GM21723 (cell line): Measurements from ENCODE around the gene MEG3.
A peak's percentile ranks its signal among the peaks of the same experiment; 100 is the strongest.

Experiments
- ATAC-seq: cut with Tn5 transposase; IDR thresholded peaks from one replicate; pipeline ENCODE4 v1.9.1; 2021; ENCODE audit warnings: mild to moderate bottlenecking, moderate library complexity; ENCODE audit not compliant: unreplicated experiment

Gene MEG3

GRCh38 chr14:100844421-100844820 is 18.5 kb downstream of the MEG3 start:
- no peak for ATAC-seq

DNA sequence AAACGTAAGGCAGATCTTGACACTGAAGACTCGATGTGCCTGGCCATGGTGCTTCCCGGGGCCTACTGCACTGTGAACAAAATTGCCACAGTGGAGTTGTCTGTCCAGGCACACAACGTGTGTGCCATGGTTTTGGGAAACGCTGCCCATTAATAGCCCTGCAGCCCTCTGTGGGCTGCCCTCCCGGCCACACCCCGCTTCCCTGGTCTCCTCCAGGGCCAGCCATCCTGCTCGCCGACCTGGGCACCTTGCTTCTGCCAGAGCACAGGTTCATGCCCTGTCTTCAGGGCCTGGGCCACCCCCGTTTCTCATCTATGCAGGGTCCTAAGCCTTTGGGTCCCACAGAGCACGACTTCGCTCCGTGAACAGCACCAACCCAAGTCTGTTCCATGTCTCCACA is 18.9 kb downstream of the MEG3 start:
- no peak for ATAC-seq

GRCh38 chr14:100845341-100845740 is 19.4 kb downstream of the MEG3 start:
- ATAC-seq, result no peak

- no peak for ATAC-seq
Measured at GRCh38 chr14:100846309-100846859, 20.5 kb downstream of the MEG3 start.

DNA sequence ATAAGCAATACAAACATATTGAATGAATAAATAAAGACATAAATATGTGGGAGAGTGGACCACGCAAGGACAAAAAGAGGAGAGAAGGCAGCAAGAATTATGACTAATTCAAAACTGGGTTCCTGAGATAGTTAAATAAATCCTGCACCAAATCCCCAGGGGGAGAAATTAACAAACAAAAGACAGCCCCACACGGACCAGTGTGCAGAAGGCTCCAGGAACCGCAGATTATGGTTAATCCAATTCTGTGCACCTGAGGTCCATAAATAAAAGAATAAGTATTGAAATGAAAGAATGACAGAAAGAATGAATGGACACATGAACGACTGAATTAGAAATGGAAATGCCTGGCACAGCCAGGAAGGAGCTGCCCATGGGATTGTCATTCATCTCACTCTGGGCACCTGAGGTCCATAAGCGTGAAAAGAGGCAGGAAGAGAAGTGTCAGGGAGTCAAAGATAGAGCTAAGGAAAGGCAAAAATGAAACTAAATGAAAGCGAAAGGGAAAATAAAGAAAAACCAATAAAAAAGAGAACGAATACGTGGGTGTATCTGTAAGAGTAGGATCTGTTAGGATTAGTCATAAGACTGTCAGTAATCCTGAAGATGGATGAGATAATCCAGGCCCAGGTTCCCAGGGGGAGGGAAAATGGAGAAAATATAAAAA is 23.3 kb downstream of the MEG3 start:
- no peak for ATAC-seq

DNA sequence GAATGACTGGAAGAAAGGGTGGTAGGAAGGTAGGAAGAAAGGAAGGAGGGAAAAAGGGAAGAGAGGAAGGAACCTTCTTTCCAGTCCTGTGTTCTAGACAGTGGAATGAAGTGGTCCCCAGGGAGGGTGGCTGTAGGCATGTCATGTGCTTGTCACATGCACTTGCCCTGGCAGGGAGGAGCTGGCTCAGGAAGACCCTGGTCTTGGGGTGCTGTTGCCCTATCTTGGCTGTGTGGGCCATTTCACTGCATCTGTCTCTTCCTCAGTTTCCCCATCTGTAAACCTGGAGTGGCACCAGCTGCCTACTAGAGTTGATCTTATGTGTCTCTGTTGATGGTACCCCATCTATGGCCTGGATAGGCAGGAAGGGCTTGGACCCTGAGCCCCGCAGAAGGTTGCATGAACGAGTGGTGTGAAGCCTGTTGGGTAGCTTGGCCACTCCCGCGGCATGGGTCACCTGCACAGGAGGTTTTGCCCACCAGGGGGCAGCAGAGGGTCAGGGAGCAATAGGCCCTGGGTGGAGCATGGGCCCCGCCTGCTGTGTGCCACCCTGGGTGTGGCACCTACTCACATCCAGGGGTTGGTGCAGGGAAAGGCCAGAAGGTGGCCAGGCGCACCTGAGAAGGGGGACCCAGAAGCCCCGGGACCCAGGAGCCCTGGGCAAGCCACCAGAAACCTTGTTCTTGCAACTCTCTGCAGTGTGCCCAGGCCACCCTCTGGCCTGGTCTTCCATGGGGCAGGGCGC is 25.1 kb downstream of the MEG3 start:
- ATAC-seq, result peak; percentile 72

DNA sequence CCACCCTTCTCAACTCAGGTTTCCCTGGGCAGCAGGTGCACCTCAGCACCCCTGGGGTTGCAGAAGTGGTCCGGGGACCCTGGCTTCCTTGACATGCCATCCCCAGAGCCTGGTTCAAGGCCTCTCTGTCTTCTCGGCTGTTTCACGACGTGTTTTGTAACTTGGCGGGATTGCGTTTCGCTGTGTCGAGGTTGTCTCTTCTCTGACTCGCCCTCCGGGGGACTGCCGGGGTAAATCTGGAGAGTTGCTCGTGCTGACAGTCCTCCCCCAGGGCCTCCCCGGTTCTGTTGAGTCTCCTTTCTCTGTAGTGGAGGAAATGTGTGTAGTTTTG is 25.6 kb downstream of the MEG3 start:
- ATAC-seq, result no peak

DNA sequence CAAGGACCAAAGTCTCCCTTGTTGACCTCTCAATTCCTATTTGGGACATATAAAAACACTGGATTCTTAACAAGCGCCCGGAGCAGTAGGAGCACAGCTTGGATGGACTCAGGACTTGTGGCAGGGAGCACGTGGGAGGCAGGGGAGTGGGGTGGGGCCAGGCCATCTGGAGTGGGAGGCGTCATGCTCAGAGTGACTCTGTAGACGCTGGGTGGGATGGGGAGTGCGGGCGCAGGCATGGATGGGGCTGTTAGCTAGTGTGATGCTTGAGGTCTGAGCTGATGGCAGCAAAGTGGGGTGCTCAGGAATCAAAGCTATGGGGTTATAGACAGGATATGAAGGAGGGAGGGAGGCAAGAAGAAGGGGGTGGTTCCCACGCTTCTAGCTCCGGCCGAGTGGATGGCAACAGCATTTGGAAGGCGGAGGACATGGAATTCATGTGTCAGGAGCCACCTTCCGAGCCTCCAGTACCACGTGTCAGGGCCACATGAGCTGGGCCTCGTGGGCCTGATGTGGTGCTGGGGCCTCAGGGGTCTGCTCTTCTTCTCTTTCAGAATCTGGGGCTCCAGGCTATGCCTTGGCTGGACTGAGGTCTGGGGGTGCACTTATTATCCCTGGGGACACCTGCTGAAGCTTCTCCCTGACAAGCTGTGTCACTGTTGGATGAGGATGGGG is 26.2 kb downstream of the MEG3 start:
- no peak for ATAC-seq

DNA sequence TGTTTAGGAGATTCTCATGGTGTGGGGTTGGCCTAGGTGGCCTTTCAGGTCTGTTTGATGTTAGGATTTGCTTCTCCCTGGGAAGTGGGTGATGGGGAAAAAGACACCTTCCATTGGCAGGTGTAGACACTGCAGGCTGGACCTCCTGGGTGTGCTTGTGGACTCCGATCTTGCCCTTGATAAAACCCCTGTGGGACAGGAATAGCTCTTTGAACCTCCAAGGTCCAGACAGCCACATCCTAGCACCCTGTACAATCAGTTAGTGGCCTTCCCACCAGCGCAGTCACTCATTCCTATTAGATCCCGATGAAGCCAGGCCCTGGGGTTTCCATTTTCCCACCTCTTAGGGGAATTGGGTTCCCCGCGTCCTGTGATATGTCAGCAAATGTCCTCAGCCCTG is 28.5 kb downstream of the MEG3 start:
- ATAC-seq, result no peak

DNA sequence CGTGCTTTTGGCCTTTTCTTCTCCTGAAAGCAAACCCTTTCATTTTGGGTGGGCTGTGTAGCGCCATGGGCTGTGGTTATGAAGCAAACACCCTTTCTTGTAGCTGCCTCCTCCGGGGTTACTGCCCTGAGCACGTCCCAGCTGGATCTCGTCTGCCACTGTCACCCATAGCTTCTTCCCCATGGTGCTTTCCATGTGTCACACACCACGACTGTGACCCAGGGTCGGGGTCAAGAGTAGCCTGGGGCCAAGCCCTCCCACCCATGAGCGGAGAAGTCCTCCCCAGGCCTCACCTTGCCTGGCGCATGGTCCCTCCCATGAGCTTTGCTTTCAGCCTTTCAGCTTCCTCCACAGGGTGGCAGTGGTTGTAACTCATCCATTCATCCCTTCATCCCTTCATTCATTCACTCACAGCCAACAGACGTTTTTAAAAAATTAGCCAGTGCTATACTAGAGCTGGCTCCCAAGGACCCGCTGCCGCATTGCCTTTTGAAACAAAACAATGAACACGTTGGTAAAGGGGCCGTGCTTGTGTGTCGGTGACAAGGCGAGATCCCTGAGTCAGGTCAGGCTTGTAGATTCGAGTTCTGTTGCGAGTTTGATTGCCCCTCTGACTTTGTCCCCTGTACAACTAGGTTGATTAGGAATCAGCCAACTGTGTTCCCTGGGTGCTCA is 29.5 kb downstream of the MEG3 start:
- no peak for ATAC-seq

- no peak for ATAC-seq
Measured at GRCh38 chr14:100856056-100856950, 30.4 kb downstream of the MEG3 start.

DNA sequence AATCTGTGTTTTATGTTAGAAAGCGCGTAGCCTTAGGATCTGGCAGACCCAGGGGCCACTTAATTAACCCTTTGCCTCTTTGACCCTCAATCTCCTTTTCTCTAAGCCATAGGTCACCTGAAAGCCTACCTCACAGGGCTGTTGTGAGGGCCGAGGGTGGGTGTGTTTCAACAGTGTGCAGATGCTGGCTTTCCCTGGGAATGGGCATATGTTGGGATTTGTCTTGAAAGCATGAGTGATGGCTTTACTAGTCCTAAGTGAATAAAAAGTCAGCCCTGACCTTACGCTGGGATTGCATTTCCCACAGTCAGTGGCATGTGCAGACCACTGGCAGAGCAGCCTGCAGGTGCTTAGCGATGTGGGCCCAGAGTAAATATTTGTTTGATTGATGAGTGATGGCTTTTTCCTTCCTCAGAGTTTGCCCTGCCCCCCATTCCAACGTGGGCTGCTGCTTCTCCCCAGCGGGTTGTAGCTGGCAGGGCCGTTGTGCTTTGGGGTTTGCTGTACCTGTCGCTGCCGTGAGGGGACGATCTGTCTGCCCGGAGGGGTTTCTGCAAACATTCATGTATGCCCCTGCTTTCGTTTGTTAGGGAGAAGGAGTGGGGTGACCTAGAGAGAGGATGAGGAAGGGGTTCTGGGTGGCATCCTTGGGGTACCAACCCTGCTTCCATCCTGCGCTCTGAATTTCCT is 31.5 kb downstream of the MEG3 start:
- ATAC-seq, result no peak

GRCh38 chr14:100857923-100858837 is 32.3 kb downstream of the MEG3 start:
- ATAC-seq, result no peak

- no peak for ATAC-seq
Measured at GRCh38 chr14:100858838-100859220, 32.9 kb downstream of the MEG3 start.

- no peak for ATAC-seq
Measured at GRCh38 chr14:100859781-100860180, 33.9 kb downstream of the MEG3 start.

GRCh38 chr14:100860556-100861187 is 34.8 kb downstream of the MEG3 start:
- no peak for ATAC-seq

- no peak for ATAC-seq
Measured at GRCh38 chr14:100861188-100861936, 35.4 kb downstream of the MEG3 start.

DNA sequence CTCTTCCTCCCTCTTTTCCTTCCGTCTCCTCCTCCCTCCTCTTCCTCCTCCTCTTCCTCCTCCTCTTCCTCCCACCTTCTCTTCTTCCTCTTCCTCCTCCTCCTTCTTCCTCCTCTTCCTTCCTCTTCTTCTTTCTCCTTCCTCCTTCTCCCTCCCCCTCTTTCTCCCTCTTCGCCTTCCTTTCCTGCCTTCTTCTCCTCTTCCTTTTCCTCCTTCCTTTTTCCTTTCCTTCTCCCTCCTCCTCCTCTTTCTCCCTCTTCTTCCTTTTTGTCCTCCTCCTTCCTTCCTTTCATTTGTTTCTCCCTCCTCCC is 36.0 kb downstream of the MEG3 start:
- ATAC-seq, result no peak
